K562 (cell line): Measurements from ENCODE around the gene CHM. TPM values are rescaled to one million over a fixed set of nuclear protein-coding genes. Genes with fewer than 3 reads are reported as not detected.

Source experiments
- ARID2 ChIP-seq: fragments of 450-650 bp; IDR thresholded peaks from 2 replicates; pipeline ENCODE4 v1.6.1; 2017; ENCODE audit warnings: antibody characterized with exemption, mild to moderate bottlenecking
- BDP1 ChIP-seq: IDR thresholded peaks from 3 replicates; pipeline ENCODE4 v1.6.1; 2011; ENCODE audit not compliant: insufficient read length, insufficient read depth
- BRD9 ChIP-seq: fragments of 450-650 bp; IDR thresholded peaks from 2 replicates; pipeline ENCODE4 v1.6.1; 2018; ENCODE audit warnings: low read depth; ENCODE audit not compliant: partially characterized antibody
- BRF1 ChIP-seq: IDR thresholded peaks from 3 replicates; pipeline ENCODE4 v1.6.1; 2011; ENCODE audit warnings: borderline replicate concordance, mild to moderate bottlenecking; ENCODE audit not compliant: insufficient read length; ENCODE audit errors: extremely low read depth
- E2F3 ChIP-seq: fragments of 250-450 bp; sonication (Bioruptor Pico); IDR thresholded peaks from 2 replicates; pipeline ENCODE4 v1.4.0; 2020; ENCODE audit warnings: mild to moderate bottlenecking
- E2F6 ChIP-seq, 2 experiments: IDR thresholded peaks; 2 replicates each; pipeline ENCODE4 v1.6.1; 2011; ENCODE audit warnings: borderline replicate concordance in 1 of 2, control low read depth in 1 of 2, low read depth in 1 of 2, low read length in 1 of 2, mild to moderate bottlenecking in 1 of 2, mixed read lengths in 1 of 2, moderate library complexity in 1 of 2; ENCODE audit not compliant: insufficient read depth in 1 of 2, insufficient read length in 1 of 2, poor library complexity in 1 of 2, severe bottlenecking in 1 of 2; ENCODE audit errors: extremely low read depth in 1 of 2
- EHMT2 ChIP-seq: fragments of 450-650 bp; IDR thresholded peaks from 2 replicates; pipeline ENCODE4 v1.6.1; 2018; ENCODE audit warnings: antibody characterized with exemption
- ELK3 ChIP-seq: fragments of 450-650 bp; formaldehyde crosslinking; IDR thresholded peaks from 2 replicates; pipeline ENCODE4 v1.4.0; 2020; ENCODE audit warnings: mild to moderate bottlenecking
- FOXA1 ChIP-seq: fragments of 450-650 bp; IDR thresholded peaks from 2 replicates; pipeline ENCODE4 v1.6.1; 2016; ENCODE audit warnings: mild to moderate bottlenecking, borderline replicate concordance
- HNRNPUL1 ChIP-seq: fragments of 200-400 bp; formaldehyde crosslinking; IDR thresholded peaks from 2 replicates; pipeline ENCODE4 v1.6.1; 2017; ENCODE audit warnings: low read length
- PHB2 ChIP-seq: fragments of 450-650 bp; IDR thresholded peaks from 2 replicates; pipeline ENCODE4 v1.6.1; 2017; ENCODE audit warnings: low read depth
- POLR2A ChIP-seq: fragments of 450-650 bp; conservative IDR thresholded peaks from 2 replicates; pipeline ENCODE4 v1.6.1; 2016
- PRPF4 ChIP-seq: fragments of 200-400 bp; formaldehyde crosslinking; IDR thresholded peaks from one replicate; pipeline ENCODE4 v1.6.1; 2017; ENCODE audit warnings: low read length, low read depth, mild to moderate bottlenecking; ENCODE audit not compliant: insufficient read depth, poor library complexity, severe bottlenecking
- PURB ChIP-seq: sonication (generic); formaldehyde crosslinking; IDR thresholded peaks from 2 replicates; pipeline ENCODE4 v1.9.0; 2021; ENCODE audit warnings: low read depth, mild to moderate bottlenecking, missing genetic modification reagents
- RNF219 ChIP-seq: fragments of 250-450 bp; sonication (Bioruptor Pico); IDR thresholded peaks from 2 replicates; pipeline ENCODE4 v1.5.0; 2022; ENCODE audit warnings: mild to moderate bottlenecking
- SMARCC2 ChIP-seq: fragments of 450-650 bp; IDR thresholded peaks from 2 replicates; pipeline ENCODE4 v1.6.1; 2017; ENCODE audit warnings: antibody characterized with exemption, moderate library complexity, mild to moderate bottlenecking, low read depth
- SOX6 ChIP-seq: fragments of 450-650 bp; IDR thresholded peaks from 2 replicates; pipeline ENCODE4 v1.6.1; 2014; ENCODE audit warnings: mild to moderate bottlenecking
- TEAD2 ChIP-seq: fragments of 450-650 bp; IDR thresholded peaks from 2 replicates; pipeline ENCODE4 v1.6.1; 2016; ENCODE audit warnings: missing genetic modification characterization, control low read depth, missing compliant biosample characterization
- THAP7 ChIP-seq: fragments of 250-450 bp; sonication (Bioruptor Pico); IDR thresholded peaks from 2 replicates; pipeline ENCODE4 v1.5.0; 2021
- ZBTB12 ChIP-seq: fragments of 250-450 bp; sonication (Bioruptor Pico); IDR thresholded peaks from 2 replicates; pipeline ENCODE4 v1.4.0; 2020
- ZKSCAN1 ChIP-seq: fragments of 150-350 bp; IDR thresholded peaks from 2 replicates; pipeline ENCODE4 v1.6.1; 2016; ENCODE audit warnings: low read depth, low read length
- ZNF717 ChIP-seq: fragments of 250-450 bp; sonication (Bioruptor Pico); IDR thresholded peaks from 2 replicates; pipeline ENCODE4 v1.5.0; 2021
- ZNF785 ChIP-seq: fragments of 250-450 bp; sonication (Bioruptor Pico); IDR thresholded peaks from 2 replicates; pipeline ENCODE4 v1.4.0; 2020; ENCODE audit warnings: mild to moderate bottlenecking
- ZZZ3 ChIP-seq: fragments of 450-650 bp; IDR thresholded peaks from 2 replicates; pipeline ENCODE4 v1.6.1; 2016; ENCODE audit warnings: antibody characterized with exemption, mild to moderate bottlenecking, moderate library complexity
- polyA plus RNA-seq, 8 experiments: library from polyadenylated mRNA; depleted of rRNA in 4 of 8; stranded (reverse) in 5 of 8; unstranded in 3 of 8; fragments of >200 nt; fragmentation: Nextera tagmentation in 2 of 8; fragmentation: Illumina TruSeq in 1 of 8; extraction: Ambion mirVana in 2 of 8; extraction: Trizol in 1 of 8; gene quantifications; 2 replicates each; pipeline versions ENCODE4 v1.2.1 to v1.2.3, GENCODE V29; 2011 to 2014; ENCODE audit warnings: inconsistent platforms in 1 of 8, missing spikeins in 1 of 8
- total RNA-seq, 7 experiments: library from RNA; depleted of rRNA in 6 of 7; stranded (reverse); fragments of >200 nt in 6 of 7; fragmentation: Illumina TruSeq in 2 of 7; extraction: Trizol in 2 of 7; gene quantifications; 2 replicates each; pipeline versions ENCODE4 v1.2.1 to v1.2.3, GENCODE V29; 2011 to 2021; ENCODE audit warnings: low replicate concordance in 1 of 7

CHM gene
- total and polyA plus RNA-seq, 9 of the 15 experiments (the other 6 are each of a cell fraction or from before 2014, with no cell fraction given): 2.2 to 9.0 (median 4.6) TPM

GRCh38 chrX:86047174-86047935 lies at the start of gene CHM (continued):
- no peak for TF ChIP-seq ZBTB12 (CRISPR knock-in tag)
- no peak for TF ChIP-seq BDP1
- TF ChIP-seq ZKSCAN1: no peak
- no peak for TF ChIP-seq PURB (CRISPR knock-in tag)
- no peak for TF ChIP-seq THAP7 (CRISPR knock-in tag)
- no peak for TF ChIP-seq ELK3 (CRISPR knock-in tag)
- TF ChIP-seq ZNF785 (CRISPR knock-in tag): no peak
- TF ChIP-seq PRPF4: no peak
- TF ChIP-seq FOXA1: no peak
- TF ChIP-seq ZNF717 (CRISPR knock-in tag): no peak
- no peak for TF ChIP-seq ARID2
- TF ChIP-seq SMARCC2: no peak
- TF ChIP-seq BRD9: no peak
- TF ChIP-seq BRF1: no peak
- TF ChIP-seq SOX6: no peak
- 0 out of 2 replicates have a peak, but pooled peaks have one; percentile 19 for TF ChIP-seq E2F3 (CRISPR knock-in tag)
- no peak for TF ChIP-seq RNF219 (CRISPR knock-in tag)
- TF ChIP-seq HNRNPUL1: no peak
- peak; percentile 42 to 43 for TF ChIP-seq E2F6 (IDR thresholded peaks at IDR 0.05; ENCODE audit: borderline replicate concordance in 1 of 2, extremely low read depth in 1 of 2, insufficient read depth in 1 of 2, insufficient read length in 1 of 2, low read depth in 1 of 2, low read length in 1 of 2, poor library complexity in 1 of 2, severe bottlenecking in 1 of 2)
- TF ChIP-seq ZZZ3: no peak
- no peak for TF ChIP-seq EHMT2
- TF ChIP-seq TEAD2: no peak
- TF ChIP-seq PHB2: no peak
- TF ChIP-seq POLR2A: peak; percentile 82
